Breast epithelium (tissue), 3 donors: ENCODE measurements around the gene PRKD1.

Experiments used
- CTCF ChIP-seq, 3 donors: fragments of 450-650 bp; IDR thresholded peaks; one replicate each; pipeline ENCODE4 v1.5.1; 2016 to 2017; ENCODE audit warnings: antibody characterized with exemption in 3 of 3, mild to moderate bottlenecking in 3 of 3, moderate library complexity in 3 of 3
- POLR2A ChIP-seq: fragments of 450-650 bp; IDR thresholded peaks from one replicate; pipeline ENCODE4 v1.6.1; 2016; ENCODE audit warnings: antibody characterized with exemption, mild to moderate bottlenecking, moderate library complexity

- TF ChIP-seq CTCF (IDR thresholded peaks at IDR 0.05) = no peak
- no peak for TF ChIP-seq POLR2A
Observed at GRCh38 chr14:29895591-29896083, 32.0 kb downstream of the PRKD1 start.
